A549 (cell line): ENCODE data around the gene TRIM54. TPM values are rescaled to one million over a fixed set of nuclear protein-coding genes. Genes with fewer than 3 reads are reported as not detected.
A peak's percentile ranks its signal among the peaks of the same experiment; 100 is the strongest.

ENCODE experiments used
- ATAC-seq, 2 experiments: fragments of 200-7000 bp in 1 of 2; fragments of >200 bp in 1 of 2; cut with Nextera tagmentation in 1 of 2; cut with Tn5 transposase in 1 of 2; 3 replicates each; pipeline versions ENCODE4 v1.8.0 to v1.9.1; 2018 to 2020; ENCODE audit warnings: mild to moderate bottlenecking in 1 of 2, moderate library complexity in 1 of 2
- CTCF ChIA-PET: fragments of 300-600 bp; sonication (Branson Sonifier 250); formaldehyde crosslinking; extraction: SDS; loops from one replicate; lab custom pipeline; 2021; ENCODE audit warnings: antibody characterized with exemption, inconsistent platforms; lab: Yijun Ruan, JAX
- POLR2A ChIA-PET: fragments of 350-600 bp; formaldehyde crosslinking; extraction: SDS; loops from one replicate; lab custom pipeline; 2021; ENCODE audit warnings: antibody characterized with exemption, inconsistent platforms; lab: Yijun Ruan, JAX
- DNase-seq, 2 experiments: peaks; one replicate each; pipeline versions ENCODE4 v3.0.0 to v3.0.0-alpha.2; 2011 to 2016; ENCODE audit warnings: low read depth in 1 of 2, low spot score in 1 of 2
- FAIRE-seq: peaks from 2 replicates; lab custom pipeline; 2011; peaks lifted over from hg19 to GRCh38; lab: Jason Lieb, UNC
- H3K27ac ChIP-seq, 2 experiments: fragments of >200 bp; sonication (Bioruptor Twin); formaldehyde crosslinking; 3 replicates each; pipeline ENCODE4 v1.5.1; 2016 to 2017
- H3K4me1 ChIP-seq: fragments of >200 bp; sonication (Bioruptor Twin); formaldehyde crosslinking; 3 replicates; pipeline ENCODE4 v1.6.1; 2016
- H3K4me2 ChIP-seq: fragments of >200 bp; sonication (Bioruptor Twin); formaldehyde crosslinking; 3 replicates; pipeline ENCODE4 v1.6.1; 2016
- H3K4me3 ChIP-seq: fragments of >200 bp; sonication (Bioruptor Twin); formaldehyde crosslinking; 3 replicates; pipeline ENCODE4 v1.5.1; 2016
- H3K9me3 ChIP-seq: fragments of >200 bp; sonication (Bioruptor Twin); formaldehyde crosslinking; 3 replicates; pipeline ENCODE4 v1.6.1; 2016
- ATOH8 ChIP-seq: fragments of 250-450 bp; sonication (Bioruptor Pico); IDR thresholded peaks from 2 replicates; pipeline ENCODE4 v1.5.0; 2020; ENCODE audit warnings: low read depth, mild to moderate bottlenecking, moderate library complexity
- BCL3 ChIP-seq: fragments of >200 bp; sonication (Bioruptor Twin); formaldehyde crosslinking; IDR thresholded peaks from 3 replicates; pipeline ENCODE4 v1.6.1; 2016
- BHLHE40 ChIP-seq: IDR thresholded peaks from 2 replicates; pipeline ENCODE4 v1.6.1; 2012; ENCODE audit warnings: low read depth, low read length, inconsistent platforms
- CBX2 ChIP-seq: fragments of 200-600 bp; sonication (generic); IDR thresholded peaks from 2 replicates; pipeline ENCODE4 v1.6.1; 2016; ENCODE audit warnings: low read depth, mild to moderate bottlenecking, borderline replicate concordance
- CEBPB ChIP-seq, 2 experiments: fragments of >200 bp in 1 of 2; sonication (Bioruptor Twin) in 1 of 2; formaldehyde crosslinking in 1 of 2; IDR thresholded peaks; 2 replicates each; pipeline ENCODE4 v1.6.1; 2012 to 2016
- CHD4 ChIP-seq: fragments of 200-600 bp; sonication (generic); IDR thresholded peaks from 2 replicates; pipeline ENCODE4 v1.6.1; 2016; ENCODE audit warnings: antibody characterized with exemption, mild to moderate bottlenecking, borderline replicate concordance
- EHF ChIP-seq: fragments of 250-450 bp; sonication (Bioruptor Pico); IDR thresholded peaks from 2 replicates; pipeline ENCODE4 v1.5.0; 2020; ENCODE audit warnings: mild to moderate bottlenecking
- EHMT2 ChIP-seq: fragments of 200-600 bp; sonication (generic); IDR thresholded peaks from 2 replicates; pipeline ENCODE4 v1.6.1; 2016; ENCODE audit warnings: antibody characterized with exemption, low read depth, mild to moderate bottlenecking, moderate library complexity
- EP300 ChIP-seq, 2 experiments: fragments of >200 bp; sonication (Bioruptor Twin); formaldehyde crosslinking; IDR thresholded peaks; 2 replicates in 1 of 2; 3 replicates in 1 of 2; pipeline ENCODE4 v1.6.1; 2016 to 2017
- GATA3 ChIP-seq: IDR thresholded peaks from 2 replicates; pipeline ENCODE4 v1.6.1; 2012; ENCODE audit warnings: borderline replicate concordance
- HDAC2 ChIP-seq: fragments of 200-600 bp; sonication (generic); IDR thresholded peaks from 2 replicates; pipeline ENCODE4 v1.6.1; 2016
- HEYL ChIP-seq: fragments of 250-450 bp; sonication (Bioruptor Pico); IDR thresholded peaks from 2 replicates; pipeline ENCODE4 v1.8.0; 2021; ENCODE audit warnings: mild to moderate bottlenecking, moderate library complexity
- HMGXB4 ChIP-seq: fragments of 250-450 bp; sonication (Bioruptor Pico); IDR thresholded peaks from 2 replicates; pipeline ENCODE4 v1.5.0; 2021; ENCODE audit warnings: mild to moderate bottlenecking, moderate library complexity, borderline replicate concordance
- HOXA7 ChIP-seq: fragments of 250-450 bp; sonication (Bioruptor Pico); IDR thresholded peaks from 2 replicates; pipeline ENCODE4 v1.5.0; 2020; ENCODE audit warnings: mild to moderate bottlenecking, moderate library complexity
- HOXB13 ChIP-seq: fragments of 250-450 bp; sonication (Bioruptor Pico); IDR thresholded peaks from 2 replicates; pipeline ENCODE4 v1.5.0; 2020; ENCODE audit warnings: low read depth, mild to moderate bottlenecking, moderate library complexity
- HOXB5 ChIP-seq: fragments of 250-450 bp; sonication (Bioruptor Pico); IDR thresholded peaks from 2 replicates; pipeline ENCODE4 v1.5.0; 2020; ENCODE audit warnings: mild to moderate bottlenecking, moderate library complexity
- JUN ChIP-seq, 2 experiments: fragments of >200 bp; sonication (Bioruptor Twin); formaldehyde crosslinking; IDR thresholded peaks; 2 replicates in 1 of 2; 3 replicates in 1 of 2; pipeline ENCODE4 v1.6.1; 2016 to 2017
- MAFK ChIP-seq: fragments of 450-650 bp; IDR thresholded peaks from 2 replicates; pipeline ENCODE4 v1.6.1; 2014; ENCODE audit not compliant: partially characterized antibody
- MAX ChIP-seq: IDR thresholded peaks from 2 replicates; pipeline ENCODE4 v1.6.1; 2012
- MYC ChIP-seq: IDR thresholded peaks from 2 replicates; pipeline ENCODE4 v1.6.1; 2012; ENCODE audit warnings: mild to moderate bottlenecking, inconsistent platforms, low read length, improper control_type of control experiment, borderline replicate concordance
- NFE2L2 ChIP-seq: fragments of 150-350 bp; conservative IDR thresholded peaks from 2 replicates; pipeline ENCODE4 v1.6.1; 2014; ENCODE audit warnings: low read length
- PBX3 ChIP-seq: IDR thresholded peaks from 2 replicates; pipeline ENCODE4 v1.6.1; 2012
- POLR2A ChIP-seq: IDR thresholded peaks from 2 replicates; pipeline ENCODE4 v1.6.1; 2012; ENCODE audit warnings: mild to moderate bottlenecking, low read length
- POLR2AphosphoS2 ChIP-seq: conservative IDR thresholded peaks from 2 replicates; pipeline ENCODE4 v1.6.1; 2012; ENCODE audit warnings: low read length, improper control_type of control experiment, inconsistent platforms
- REST ChIP-seq: fragments of 200-600 bp; sonication (generic); IDR thresholded peaks from 2 replicates; pipeline ENCODE4 v1.6.1; 2016; ENCODE audit warnings: antibody characterized with exemption, mild to moderate bottlenecking, moderate library complexity
- SREBF2 ChIP-seq: fragments of 450-650 bp; IDR thresholded peaks from 2 replicates; pipeline ENCODE4 v1.6.1; 2014; ENCODE audit warnings: mild to moderate bottlenecking, moderate library complexity
- TFCP2L1 ChIP-seq: fragments of 250-450 bp; sonication (Bioruptor Pico); IDR thresholded peaks from 2 replicates; pipeline ENCODE4 v1.5.0; 2021; ENCODE audit warnings: mild to moderate bottlenecking
- TP53 ChIP-seq: fragments of 250-450 bp; sonication (Bioruptor Pico); IDR thresholded peaks from 2 replicates; pipeline ENCODE4 v1.5.0; 2021; ENCODE audit warnings: mild to moderate bottlenecking, moderate library complexity
- USF2 ChIP-seq: fragments of 450-650 bp; IDR thresholded peaks from 2 replicates; pipeline ENCODE4 v1.6.1; 2014; ENCODE audit warnings: antibody characterized with exemption
- ZFP36 ChIP-seq: fragments of 450-650 bp; IDR thresholded peaks from 2 replicates; pipeline ENCODE4 v1.6.1; 2014; ENCODE audit warnings: borderline replicate concordance; ENCODE audit not compliant: partially characterized antibody
- ZSCAN20 ChIP-seq: fragments of 250-450 bp; sonication (Bioruptor Pico); IDR thresholded peaks from 2 replicates; pipeline ENCODE4 v1.8.0; 2022; ENCODE audit warnings: mild to moderate bottlenecking, moderate library complexity
- WGBS: methylation state at CpG from one replicate; pipeline ENCODE4 v1.1.6; 2017; ENCODE audit errors: missing lambda C conversion rate; 5-methylcytosine and 5-hydroxymethylcytosine counted together
- polyA plus RNA-seq, 4 experiments: library from polyadenylated mRNA; depleted of rRNA in 3 of 4; stranded (reverse); fragments of >200 nt; fragmentation: RNase III in 1 of 4; extraction: RNeasy Plus Mini Kit Qiagen cat#74134 plus additional on column Dnase treatment in 1 of 4; gene quantifications; 2 replicates in 3 of 4; 3 replicates in 1 of 4; pipeline ENCODE4 v1.2.3, GENCODE V29; 2011 to 2017

TRIM54 gene
- polyA plus RNA-seq, 2 of the 4 experiments (the other 2 are of a cell fraction): 0.13 to 0.14 TPM

- DNase-seq (peak; percentile 95 to 99), FAIRE-seq (no peak), ATAC-seq (peak; percentile 93 to 96)
- H3K4me1 ChIP-seq: peaks cover 28% of the 10 kb centered on the region
- CTCF ChIA-PET: interaction anchor here (0.5 to 2.9 kb wide), 6 partner anchors 9 to 1382 kb away, joined by 3 to 21 read pairs (median 4); partner anchors contain the start of genes EIF2B4 and SNX17
- peak within 1 kb of the TSS; percentile 82 for H3K4me3 ChIP-seq
- peak within 1 kb of the TSS; percentile 77 for H3K4me2 ChIP-seq
- POLR2A ChIA-PET: interaction anchor here (0.9 to 2.3 kb wide), 10 partner anchors 9 to 145 kb away, joined by 3 to 25 read pairs (median 4); partner anchors contain the start of genes ATRAID, EIF2B4, SLC5A6 and SNX17
- H3K27ac ChIP-seq: peak within 1 kb of the TSS; percentile 83 to 91
- WGBS: 1% methylated on average over 35 of the region's 67 CpGs
- H3K9me3 ChIP-seq: no peaks in the 10 kb centered on the region
- TF ChIP-seq ZFP36 (no peak), SREBF2 (no peak), CEBPB (IDR thresholded peaks at IDR 0.05) (no peak; a peak in 1 of 4 replicates), EP300 (IDR thresholded peaks at IDR 0.05) (no peak), PBX3 (no peak), POLR2A (peak; percentile 50), BCL3 (peak; percentile 84), NFE2L2 (no peak), GATA3 (peak; percentile 13; the same call in 1 of the 2 replicates), USF2 (peak; percentile 43), CHD4 (no peak), EHMT2 (no peak), MAFK (no peak), ATOH8 (CRISPR knock-in tag) (no peak), EHF (CRISPR knock-in tag) (no peak), HOXB5 (CRISPR knock-in tag) (peak; percentile 78; the same call in 1 of the 2 replicates), BHLHE40 (no peak), MAX (peak; percentile 98), ZSCAN20 (CRISPR knock-in tag) (no peak), REST (peak; percentile 76), HEYL (CRISPR knock-in tag) (no peak), HOXA7 (CRISPR knock-in tag) (0 out of 2 replicates have a peak, but pooled peaks have one; percentile 22), TFCP2L1 (CRISPR knock-in tag) (no peak), CBX2 (no peak), HOXB13 (no peak; the same call in 1 of the 2 replicates), POLR2AphosphoS2 (no peak), HDAC2 (peak; percentile 88; the same call in 1 of the 2 replicates), TP53 (CRISPR knock-in tag) (0 out of 2 replicates have a peak, but pooled peaks have one; percentile 75), MYC (peak; percentile 97), HMGXB4 (CRISPR knock-in tag) (no peak), JUN (IDR thresholded peaks at IDR 0.05) (peak; percentile 86 to 90; a peak in 4 of 5 replicates)
Observed at GRCh38 chr2:27356382-27357181, 74.4 kb downstream of the TRIM54 start, which contains the start of gene GTF3C2. Gene GTF3C2, minus strand, starts transcription at chr2:27356764. Its CDS starts 13,210 bp downstream, at chr2:27343554.
